LNCaP clone FGC (cell line): Measurements from ENCODE around the gene IREB2.

Source experiments
- DNase-seq: peaks from one replicate; pipeline ENCODE4 v3.0.0-alpha.2; 2011; ENCODE audit warnings: low read depth
- H3K4me3 ChIP-seq: 2 replicates; pipeline ENCODE4 v1.5.1; 2011; ENCODE audit warnings: mild to moderate bottlenecking, low read depth, low read length, control low read depth
- TF ChIP-seq, protein P1 (sequence below): IDR thresholded peaks from 2 replicates; pipeline ENCODE4 v1.5.1; 2012; ENCODE audit warnings: mild to moderate bottlenecking; ENCODE audit not compliant: control insufficient read depth, insufficient read depth; ENCODE audit errors: extremely low read depth

The IREB2 gene

DNA sequence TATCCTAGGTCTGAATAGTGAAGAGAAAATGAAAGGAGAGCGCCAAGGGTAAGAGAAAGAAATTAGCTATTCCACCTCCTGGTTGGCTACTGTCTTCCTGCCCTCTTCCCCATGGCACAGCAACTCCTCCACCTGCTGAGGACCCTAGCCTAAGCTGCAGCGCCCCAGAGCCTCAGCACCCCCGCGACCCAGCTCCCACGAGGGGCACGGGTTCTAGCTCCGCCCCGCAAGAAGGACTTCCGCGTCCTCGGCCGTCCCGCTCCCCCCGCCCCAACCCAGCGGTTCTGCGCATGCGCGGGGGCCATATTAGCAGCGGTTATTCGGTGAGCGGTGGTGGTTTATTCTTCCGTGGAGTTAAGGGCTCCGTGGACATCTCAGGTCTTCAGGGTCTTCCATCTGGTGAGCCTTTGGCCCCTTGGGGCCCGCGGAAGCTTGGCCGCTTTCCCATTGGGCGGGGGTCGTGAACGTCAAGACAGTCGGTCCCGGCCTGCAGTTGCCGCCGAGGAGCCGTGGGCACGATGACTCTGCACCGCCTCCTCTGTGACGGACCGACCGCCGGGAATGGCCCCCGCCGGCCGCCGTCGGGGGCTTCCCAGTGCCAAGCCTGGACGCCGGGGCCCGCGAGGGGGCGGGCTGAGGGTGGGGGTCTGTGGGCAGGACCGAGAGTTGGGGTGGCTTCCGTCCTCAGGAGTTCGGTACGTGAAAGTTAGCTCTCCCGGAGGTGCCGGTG is 102.3 kb downstream of the IREB2 start, which contains the start of gene PSMA4:
Gene PSMA4, plus strand, starts transcription at position 304 of the 730 bp plus-strand sequence. CDS start 1,484 bp downstream, outside the sequence.
- DNase-seq, result no peak
- TF ChIP-seq, protein P1, sequence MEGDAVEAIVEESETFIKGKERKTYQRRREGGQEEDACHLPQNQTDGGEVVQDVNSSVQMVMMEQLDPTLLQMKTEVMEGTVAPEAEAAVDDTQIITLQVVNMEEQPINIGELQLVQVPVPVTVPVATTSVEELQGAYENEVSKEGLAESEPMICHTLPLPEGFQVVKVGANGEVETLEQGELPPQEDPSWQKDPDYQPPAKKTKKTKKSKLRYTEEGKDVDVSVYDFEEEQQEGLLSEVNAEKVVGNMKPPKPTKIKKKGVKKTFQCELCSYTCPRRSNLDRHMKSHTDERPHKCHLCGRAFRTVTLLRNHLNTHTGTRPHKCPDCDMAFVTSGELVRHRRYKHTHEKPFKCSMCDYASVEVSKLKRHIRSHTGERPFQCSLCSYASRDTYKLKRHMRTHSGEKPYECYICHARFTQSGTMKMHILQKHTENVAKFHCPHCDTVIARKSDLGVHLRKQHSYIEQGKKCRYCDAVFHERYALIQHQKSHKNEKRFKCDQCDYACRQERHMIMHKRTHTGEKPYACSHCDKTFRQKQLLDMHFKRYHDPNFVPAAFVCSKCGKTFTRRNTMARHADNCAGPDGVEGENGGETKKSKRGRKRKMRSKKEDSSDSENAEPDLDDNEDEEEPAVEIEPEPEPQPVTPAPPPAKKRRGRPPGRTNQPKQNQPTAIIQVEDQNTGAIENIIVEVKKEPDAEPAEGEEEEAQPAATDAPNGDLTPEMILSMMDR, result no peak
- peak within 1 kb of the TSS; percentile 81 for H3K4me3 ChIP-seq

DNA sequence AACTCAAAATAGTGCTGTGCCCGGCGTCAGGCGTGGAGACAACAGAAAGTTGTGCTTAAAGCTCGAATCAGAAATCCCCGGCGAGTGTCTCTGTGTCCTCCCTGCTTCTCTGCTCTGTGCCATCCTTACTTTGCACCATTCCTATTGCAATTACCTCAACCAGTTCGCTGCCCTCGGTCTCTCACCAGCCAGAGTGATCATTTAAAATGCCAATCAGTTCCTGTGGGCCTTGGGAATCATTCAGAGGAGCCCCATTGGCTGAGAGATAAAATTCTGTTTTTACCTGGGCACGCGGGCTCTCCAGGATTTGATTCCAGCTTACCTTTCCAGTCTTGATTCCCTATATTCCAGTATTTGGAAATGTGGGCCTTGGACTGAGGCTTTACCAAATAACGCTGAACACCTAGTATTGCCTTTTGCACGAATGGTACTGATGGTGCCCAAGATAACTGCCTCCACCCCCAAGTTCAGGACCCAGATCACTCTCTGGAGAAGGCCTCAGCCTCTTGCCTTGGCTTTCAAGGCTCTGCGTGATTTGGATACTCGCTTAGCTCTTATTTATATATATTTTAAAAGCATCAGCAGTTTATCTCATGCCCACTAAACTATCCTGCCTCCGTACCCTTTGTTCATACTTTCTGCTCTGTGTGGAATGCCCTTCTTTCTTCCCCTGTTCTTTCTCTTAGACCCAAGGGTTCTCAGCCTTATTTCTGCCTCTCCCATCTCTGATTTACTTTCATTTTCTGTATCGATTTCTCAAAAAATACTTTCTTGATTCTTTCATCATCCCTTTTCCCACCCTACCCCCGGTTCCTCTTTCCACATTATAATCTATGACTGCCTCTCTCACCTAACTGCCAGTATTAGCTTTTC is 103.1 kb downstream of the IREB2 start:
- no peak for DNase-seq
- H3K4me3 ChIP-seq, result peak overlapping the region; percentile 81
- TF ChIP-seq, protein P1, result no peak

DNA sequence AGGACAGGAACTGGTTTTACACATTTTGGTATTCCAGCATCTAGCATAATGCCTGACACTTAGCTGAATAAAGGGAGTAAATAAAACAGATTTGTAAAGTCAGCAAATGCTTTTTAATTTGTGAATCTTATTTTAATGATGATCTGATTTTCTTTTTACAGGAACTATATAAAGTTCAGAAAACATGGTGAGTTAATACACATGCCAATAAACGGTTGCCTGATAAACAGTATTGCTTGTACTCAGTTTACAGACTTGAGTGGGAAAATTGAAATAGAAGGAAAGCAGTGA is 103.7 kb downstream of the IREB2 start:
- DNase-seq, result no peak
- TF ChIP-seq, protein P1, result no peak
- H3K4me3 ChIP-seq, result peak overlapping the region; percentile 81

DNA sequence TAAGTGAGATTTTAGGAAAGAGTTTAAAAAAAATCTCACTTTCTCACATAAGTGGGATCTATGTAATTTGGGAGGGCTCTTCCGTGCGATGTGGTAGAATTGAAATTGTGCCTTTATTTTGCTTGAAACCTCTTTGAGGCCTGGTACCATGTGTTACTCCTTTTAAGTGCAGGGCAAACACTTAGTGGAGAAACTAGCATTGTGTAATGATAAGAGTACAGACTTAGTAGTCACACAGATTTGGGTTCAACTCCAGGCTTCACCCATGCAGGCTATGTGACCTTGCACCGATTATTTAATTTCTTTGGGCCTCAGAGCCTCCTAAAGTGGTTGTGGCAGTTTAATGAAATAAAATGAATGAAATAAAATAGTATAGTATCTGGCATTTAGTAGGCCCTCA is 104.6 kb downstream of the IREB2 start:
- DNase-seq, result no peak
- TF ChIP-seq, protein P1, result no peak
- no peak overlapping the region for H3K4me3 ChIP-seq

DNA sequence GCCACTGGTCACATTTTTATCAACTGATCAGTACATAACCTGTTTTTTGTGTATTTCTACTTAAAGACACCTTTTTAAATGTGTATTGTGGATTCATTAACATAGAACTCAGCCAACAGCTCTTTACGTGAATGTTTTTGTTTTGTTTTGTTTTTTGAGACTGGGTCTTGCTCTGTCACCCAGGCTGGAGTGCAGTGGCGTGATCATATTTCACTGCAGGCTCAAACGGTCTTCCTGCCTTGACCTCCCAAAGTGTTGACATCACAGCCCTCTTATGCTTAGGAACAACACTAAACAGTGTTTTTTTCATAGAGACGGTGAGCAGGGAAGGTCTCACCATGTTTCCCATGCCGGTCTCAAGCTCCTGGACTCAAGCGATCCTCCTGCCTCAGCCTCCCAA is 112.2 kb downstream of the IREB2 start:
- no peak for DNase-seq
- TF ChIP-seq, protein P1, result no peak
- no peak overlapping the region for H3K4me3 ChIP-seq

DNA sequence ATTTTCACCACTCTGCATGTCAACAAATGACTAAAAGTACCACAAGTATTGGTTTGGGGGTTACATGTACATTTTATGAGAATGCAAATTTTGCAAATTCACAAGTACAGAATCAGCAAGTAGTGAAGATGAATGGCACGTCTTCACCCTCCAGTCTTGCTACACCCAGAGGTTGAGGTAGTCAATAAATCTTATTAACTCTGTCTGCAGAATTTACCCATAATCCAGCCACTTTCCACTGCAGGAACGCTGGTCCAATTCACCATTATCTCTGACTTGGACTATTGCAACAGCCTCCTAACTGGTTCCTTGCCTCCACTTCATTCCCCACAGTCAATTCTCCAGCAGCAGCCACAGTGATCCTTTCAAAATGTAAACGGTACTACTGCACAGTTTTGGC is 112.8 kb downstream of the IREB2 start:
- TF ChIP-seq, protein P1, result no peak
- H3K4me3 ChIP-seq, result no peak overlapping the region
- DNase-seq, result no peak
